ENCODE results near the gene CREM.

- TF ChIP-seq CTCF (conservative IDR thresholded peaks at IDR 0.05 in 1 of 2, IDR thresholded peaks at IDR 0.05 in 1 of 2; ENCODE audit: extremely low read depth in 1 of 2, insufficient read depth in 1 of 2, low read depth in 1 of 2, low read length in 2 of 2) (no peak), EZH2 (IDR thresholded peaks at IDR 0.05; ENCODE audit: borderline replicate concordance, low read length) (no peak)
Observed at GRCh38 chr10:35251373-35252100, 124.9 kb downstream of the CREM start.
